CD14-positive monocyte (primary cell): ENCODE data around the gene CCDC7. TPM values are rescaled to one million over a fixed set of nuclear protein-coding genes. Genes with fewer than 3 reads are reported as not detected.

Experiments
- DNase-seq, 3 donors: peaks; one replicate each; pipeline ENCODE4 v3.0.0-alpha.2; 2011 to 2022
- H2AFZ ChIP-seq: 2 replicates; pipeline ENCODE4 v1.6.0; 2012; ENCODE audit warnings: mild to moderate bottlenecking, low read depth, low read length, inconsistent platforms; ENCODE audit not compliant: insufficient read depth, poor library complexity, severe bottlenecking
- H3K27ac ChIP-seq, 2 donors: 1 replicate in 1 of 2; 2 replicates in 1 of 2; pipeline ENCODE4 v1.5.1; 2012 to 2013; ENCODE audit warnings: low read length in 2 of 2, control low read depth in 1 of 2, inconsistent platforms in 1 of 2, low read depth in 1 of 2, mild to moderate bottlenecking in 1 of 2
- H3K27me3 ChIP-seq, 2 donors: one replicate each; pipeline versions ENCODE4 v1.6.0 to v1.6.1; 2011 to 2013; ENCODE audit warnings: low read length in 2 of 2; ENCODE audit not compliant: control insufficient read depth in 2 of 2, insufficient read depth in 2 of 2
- H3K36me3 ChIP-seq, 2 donors: replicated peaks in 1 of 2; 1 replicate in 1 of 2; 2 replicates in 1 of 2; pipeline versions ENCODE4 v1.5.1 to v1.6.1; 2012 to 2013; ENCODE audit warnings: low read length in 2 of 2, control low read depth in 1 of 2, inconsistent platforms in 1 of 2, mild to moderate bottlenecking in 1 of 2; ENCODE audit not compliant: insufficient read depth in 2 of 2, control insufficient read depth in 1 of 2
- H3K4me1 ChIP-seq, 2 donors: 1 replicate in 1 of 2; 2 replicates in 1 of 2; pipeline versions ENCODE4 v1.5.1 to v1.6.1; 2012 to 2013; ENCODE audit warnings: low read length in 2 of 2, control low read depth in 1 of 2, inconsistent platforms in 1 of 2, mild to moderate bottlenecking in 1 of 2, moderate library complexity in 1 of 2; ENCODE audit not compliant: insufficient read depth in 2 of 2, control insufficient read depth in 1 of 2
- H3K4me2 ChIP-seq: replicated peaks from 2 replicates; pipeline ENCODE3; 2012; ENCODE audit warnings: low read length, moderate library complexity, mild to moderate bottlenecking; ENCODE audit not compliant: poor library complexity, severe bottlenecking; ENCODE audit errors: extremely low read depth
- H3K4me3 ChIP-seq, 3 experiments: fragments of 200-600 bp in 1 of 3; sonication (generic) in 1 of 3; replicated peaks in 1 of 3; 1 replicate in 2 of 3; 2 replicates in 1 of 3; pipeline ENCODE4 v1.5.1; 2011 to 2013; ENCODE audit warnings: low read length in 3 of 3, mild to moderate bottlenecking in 3 of 3, control low read depth in 2 of 3, low read depth in 2 of 3, inconsistent platforms in 1 of 3, moderate library complexity in 1 of 3
- H3K79me2 ChIP-seq: 2 replicates; pipeline ENCODE4 v1.6.0; 2012; ENCODE audit warnings: mild to moderate bottlenecking, control low read depth, inconsistent platforms, low read length, moderate library complexity; ENCODE audit not compliant: insufficient read depth
- H3K9ac ChIP-seq: 2 replicates; pipeline ENCODE4 v1.6.0; 2017; ENCODE audit warnings: low read length, mild to moderate bottlenecking; ENCODE audit not compliant: insufficient read depth, poor library complexity, severe bottlenecking
- H3K9me3 ChIP-seq, 2 donors: replicated peaks in 1 of 2; 1 replicate in 1 of 2; 2 replicates in 1 of 2; pipeline versions ENCODE4 v1.5.1 to v1.6.1; 2012 to 2013; ENCODE audit warnings: low read length in 2 of 2, control low read depth in 1 of 2; ENCODE audit not compliant: control insufficient read depth in 1 of 2, insufficient read depth in 1 of 2
- H4K20me1 ChIP-seq: 2 replicates; pipeline ENCODE4 v1.6.0; 2012; ENCODE audit warnings: mild to moderate bottlenecking, low read length, control low read depth, moderate library complexity; ENCODE audit not compliant: insufficient read depth
- H3K27ac Mint-ChIP-seq, 7 donors: one replicate each; pipeline ENCODE4 v1.8.0; 2020; ENCODE audit warnings: mild to moderate bottlenecking in 7 of 7, mixed read lengths in 7 of 7, moderate library complexity in 6 of 7, inconsistent platforms in 2 of 7
- H3K27me3 Mint-ChIP-seq, 3 donors: one replicate each; pipeline ENCODE4 v1.8.0; 2021 to 2022; ENCODE audit warnings: low read depth in 3 of 3, mild to moderate bottlenecking in 3 of 3, mixed read lengths in 3 of 3, moderate library complexity in 3 of 3, inconsistent platforms in 1 of 3
- H3K36me3 Mint-ChIP-seq, 2 donors: one replicate each; pipeline ENCODE4 v1.8.0; 2020; ENCODE audit warnings: mixed read lengths in 2 of 2, inconsistent platforms in 1 of 2, mild to moderate bottlenecking in 1 of 2
- H3K4me1 Mint-ChIP-seq: one replicate; pipeline ENCODE4 v1.8.0; 2020; ENCODE audit warnings: mild to moderate bottlenecking, mixed read lengths
- H3K4me3 Mint-ChIP-seq, 2 donors: one replicate each; pipeline ENCODE4 v1.8.0; 2020; ENCODE audit warnings: mild to moderate bottlenecking in 2 of 2, mixed read lengths in 2 of 2, moderate library complexity in 1 of 2
- H3K9me3 Mint-ChIP-seq, 7 donors: one replicate each; pipeline ENCODE4 v1.8.0; 2020 to 2022; ENCODE audit warnings: mixed read lengths in 7 of 7, mild to moderate bottlenecking in 6 of 7, moderate library complexity in 6 of 7, inconsistent platforms in 2 of 7
- CTCF ChIP-seq: fragments of 200-600 bp; IDR thresholded peaks from one replicate; pipeline ENCODE4 v1.8.0; 2022; ENCODE audit warnings: antibody characterized with exemption, mild to moderate bottlenecking
- WGBS: methylation state at CpG from one replicate; pipeline ENCODE4 v1.1.5; 2013; ENCODE audit warnings: missing lambda C conversion rate; ENCODE audit not compliant: insufficient coverage; 5-methylcytosine and 5-hydroxymethylcytosine counted together
- intact Hi-C, 2 donors: fragments of 100-400 bp; cut with micrococcal nuclease; formaldehyde crosslinking; loops; one replicate each; pipeline versions ENCODE4 v1.15.0 to v1.15.1; 2023
- polyA plus RNA-seq, 3 donors: library from polyadenylated mRNA; depleted of rRNA in 1 of 3; unstranded in 2 of 3; stranded (reverse) in 1 of 3; fragments of 300-500 nt in 2 of 3; fragments of >200 nt in 1 of 3; fragmentation: Illumina TruSeq in 2 of 3; gene quantifications; 1 replicate in 2 of 3; 2 replicates in 1 of 3; pipeline ENCODE4 v1.2.3, GENCODE V29; 2012 to 2021

Gene CCDC7
- polyA plus RNA-seq, 3 donors: 1.3 to 2.3 (median 2.0) TPM

- Histone ChIP-seq H3K36me3 (no peaks in the 10 kb centered on the region), H3K4me2 (no peak overlapping the region), H3K9me3 (peaks cover 20 to 27% of the 10 kb centered on the region in 2 donors), H4K20me1 (no peaks in the 10 kb centered on the region), H3K9ac (no peak overlapping the region), H3K27ac (no peak overlapping the region), H3K4me1 (no peaks in the 10 kb centered on the region), H3K4me3 (no peak overlapping the region), H2AFZ (no peak overlapping the region), H3K27me3 (no peaks in the 10 kb centered on the region), H3K79me2 (no peaks in the 10 kb centered on the region)
- peaks cover 7 to 21% (median 18%) of the 10 kb centered on the region in 7 donors for H3K9me3 Mint-ChIP-seq
- DNase-seq: no peak
- 100% methylated on average over 2 of the region's 2 CpGs for WGBS
- intact Hi-C loops: no loop called here
- no peak overlapping the region for H3K4me3 Mint-ChIP-seq
- no peak for TF ChIP-seq CTCF
- H3K27ac Mint-ChIP-seq: no peak overlapping the region
- H3K4me1 Mint-ChIP-seq: no peaks in the 10 kb centered on the region
- H3K36me3 Mint-ChIP-seq: peaks cover 2 to 4% of the 10 kb centered on the region in 2 donors
- H3K27me3 Mint-ChIP-seq: no peaks in the 10 kb centered on the region
Observed at GRCh38 chr10:32661346-32661745, 215.4 kb downstream of the CCDC7 start.

GRCh38 chr10:32680803-32681557 is 235.0 kb downstream of the CCDC7 start:
- no peaks in the 10 kb centered on the region for H3K79me2 ChIP-seq
- H3K4me3 ChIP-seq: no peak overlapping the region
- 92% methylated on average over 2 of the region's 4 CpGs for WGBS
- no peak overlapping the region for H2AFZ ChIP-seq
- Mint-ChIP-seq H3K9me3 (peaks cover 12 to 24% (median 16%) of the 10 kb centered on the region in 7 donors), H3K36me3 (no peaks in the 10 kb centered on the region), H3K27me3 (no peaks in the 10 kb centered on the region), H3K27ac (no peak overlapping the region), H3K4me3 (no peak overlapping the region), H3K4me1 (no peaks in the 10 kb centered on the region)
- no peak overlapping the region for H3K4me2 ChIP-seq
- intact Hi-C loops: no loop called here
- H3K27ac ChIP-seq: no peak overlapping the region
- no peaks in the 10 kb centered on the region for H3K36me3 ChIP-seq
- H4K20me1 ChIP-seq: no peaks in the 10 kb centered on the region
- no peaks in the 10 kb centered on the region for H3K4me1 ChIP-seq
- no peaks in the 10 kb centered on the region for H3K27me3 ChIP-seq
- H3K9me3 ChIP-seq: peaks cover 14 to 19% of the 10 kb centered on the region in 2 donors
- TF ChIP-seq CTCF: no peak
- H3K9ac ChIP-seq: no peak overlapping the region
- no peak for DNase-seq
